GM10266 (cell line): Measurements from ENCODE around the gene RANBP3.
A peak's percentile ranks its signal among the peaks of the same experiment; 100 is the strongest.

Experiments
- DNase-seq: peaks from one replicate; pipeline ENCODE4 v3.0.0; 2012; ENCODE audit errors: extremely low spot score
- CTCF ChIP-seq: IDR thresholded peaks from 2 replicates; pipeline ENCODE4 v1.5.1; 2012; ENCODE audit warnings: mild to moderate bottlenecking, low read depth; ENCODE audit not compliant: control insufficient read depth, insufficient read depth; ENCODE audit errors: missing control alignments

The RANBP3 gene

GRCh38 chr19:5931251-5931650 is 46.7 kb downstream of the RANBP3 start:
- no peak for DNase-seq
- no peak for TF ChIP-seq CTCF

- no peak for TF ChIP-seq CTCF
Observed at GRCh38 chr19:5929625-5930024, 48.3 kb downstream of the RANBP3 start.

GRCh38 chr19:5929179-5929578 is 48.8 kb downstream of the RANBP3 start:
- TF ChIP-seq CTCF, result no peak
- no peak for DNase-seq

More at GRCh38 chr19:5929625-5930024, 48.3 kb downstream of the RANBP3 start:
- DNase-seq, result no peak

- peak; percentile 68 for DNase-seq
Observed at GRCh38 chr19:5927441-5927821, 50.5 kb downstream of the RANBP3 start.

GRCh38 chr19:5926641-5927440 is 51.1 kb downstream of the RANBP3 start:
- no peak for DNase-seq

More at GRCh38 chr19:5927441-5927821, 50.5 kb downstream of the RANBP3 start:
- TF ChIP-seq CTCF, result no peak

GRCh38 chr19:5925830-5926427 is 52.0 kb downstream of the RANBP3 start:
- no peak for DNase-seq
- no peak for TF ChIP-seq CTCF

More at GRCh38 chr19:5926641-5927440, 51.1 kb downstream of the RANBP3 start:
- no peak for TF ChIP-seq CTCF

- no peak for DNase-seq
Observed at GRCh38 chr19:5923356-5923755, 54.6 kb downstream of the RANBP3 start.

More at GRCh38 chr19:5923356-5923755, 54.6 kb downstream of the RANBP3 start:
- TF ChIP-seq CTCF, result no peak
